Keratinocyte (primary cell): Measurements from ENCODE around the gene SLC16A4. TPM values are rescaled to one million over a fixed set of nuclear protein-coding genes. Genes with fewer than 3 reads are reported as not detected.

Experiments
- DNase-seq: peaks from one replicate; pipeline ENCODE4 v3.0.0-alpha.2; 2011; ENCODE audit warnings: low read depth, missing footprints, low spot score
- FAIRE-seq: peaks from 2 replicates; lab custom pipeline; 2011; peaks lifted over from hg19 to GRCh38; lab: Jason Lieb, UNC
- H2AFZ ChIP-seq: 2 replicates; pipeline ENCODE4 v1.6.0; 2012; ENCODE audit warnings: low read length, control low read depth, inconsistent platforms; ENCODE audit not compliant: control insufficient read depth
- H3K27ac ChIP-seq: 2 replicates; pipeline ENCODE4 v1.5.1; 2011; ENCODE audit warnings: low read length; ENCODE audit not compliant: control insufficient read depth, insufficient read depth
- H3K27me3 ChIP-seq: 3 replicates; pipeline ENCODE4 v1.6.0; 2011; ENCODE audit warnings: low read length; ENCODE audit not compliant: control insufficient read depth, insufficient read depth; ENCODE audit errors: extremely low read depth
- H3K36me3 ChIP-seq, 2 experiments: 2 replicates in 1 of 2; 3 replicates in 1 of 2; pipeline ENCODE4 v1.5.1; 2011; ENCODE audit warnings: low read length in 2 of 2, mild to moderate bottlenecking in 1 of 2; ENCODE audit not compliant: control insufficient read depth in 2 of 2, insufficient read depth in 2 of 2; ENCODE audit errors: extremely low read depth in 1 of 2
- H3K4me1 ChIP-seq: 3 replicates; pipeline ENCODE4 v1.5.1; 2011; ENCODE audit warnings: low read length; ENCODE audit not compliant: control insufficient read depth, insufficient read depth; ENCODE audit errors: extremely low read depth
- H3K4me2 ChIP-seq: 3 replicates; pipeline ENCODE4 v1.6.0; 2011; ENCODE audit warnings: low read depth, low read length; ENCODE audit not compliant: control insufficient read depth, insufficient read depth; ENCODE audit errors: extremely low read depth
- H3K4me3 ChIP-seq, 3 experiments: fragments of 200-600 bp in 1 of 3; sonication (generic) in 1 of 3; 2 replicates in 2 of 3; 3 replicates in 1 of 3; pipeline ENCODE4 v1.5.1; 2011 to 2016; ENCODE audit warnings: low read length in 3 of 3, mild to moderate bottlenecking in 3 of 3, control low read depth in 2 of 3, inconsistent platforms in 1 of 3, low read depth in 1 of 3, mixed read lengths in 1 of 3, mixed run types in 1 of 3, moderate library complexity in 1 of 3; ENCODE audit not compliant: control insufficient read depth in 2 of 3, insufficient read depth in 2 of 3; ENCODE audit errors: extremely low read depth in 1 of 3
- H3K79me2 ChIP-seq: 2 replicates; pipeline ENCODE4 v1.6.0; 2012; ENCODE audit warnings: low read length; ENCODE audit not compliant: control insufficient read depth, insufficient read depth
- H3K9ac ChIP-seq: 3 replicates; pipeline ENCODE4 v1.6.0; 2011; ENCODE audit warnings: low read length; ENCODE audit not compliant: control insufficient read depth, insufficient read depth; ENCODE audit errors: extremely low read depth
- H3K9me1 ChIP-seq: 3 replicates; pipeline ENCODE4 v1.6.0; 2011; ENCODE audit warnings: low read length; ENCODE audit not compliant: control insufficient read depth, insufficient read depth; ENCODE audit errors: extremely low read depth
- H3K9me3 ChIP-seq: 2 replicates; pipeline ENCODE4 v1.5.1; 2012; ENCODE audit warnings: low read depth, low read length; ENCODE audit not compliant: control insufficient read depth
- H4K20me1 ChIP-seq: 3 replicates; pipeline ENCODE4 v1.6.0; 2011; ENCODE audit warnings: low read length; ENCODE audit not compliant: control insufficient read depth, insufficient read depth; ENCODE audit errors: extremely low read depth
- EZH2 ChIP-seq: IDR thresholded peaks from one replicate; pipeline ENCODE4 v1.6.1; 2012; ENCODE audit warnings: inconsistent platforms, mild to moderate bottlenecking, low read length, moderate library complexity
- dilution Hi-C: fragments of 300-500 bp; cut with MboI; formaldehyde crosslinking; loops from one replicate; pipeline ENCODE4 v1.7.0; 2020; ENCODE audit warnings: low sequenced_read_pairs; ENCODE audit not compliant: extremely low pct_ligation_motif_present
- polyA plus RNA-seq, 5 experiments: library from polyadenylated mRNA; depleted of rRNA in 3 of 5; stranded (reverse) in 3 of 5; stranded (forward) in 1 of 5; unstranded in 1 of 5; fragments of >200 nt; gene quantifications; 1 replicate in 1 of 5; 2 replicates in 3 of 5; 3 replicates in 1 of 5; pipeline versions ENCODE4 v1.2.1 to v1.2.3, GENCODE V29; 2011 to 2012; ENCODE audit warnings: missing spikeins in 2 of 5, low read depth in 1 of 5, low replicate concordance in 1 of 5
- TF ChIP-seq, protein P1 (sequence below), 3 experiments: IDR thresholded peaks in 1 of 3; conservative IDR thresholded peaks in 1 of 3; optimal IDR thresholded peaks in 1 of 3; 2 replicates in 2 of 3; 3 replicates in 1 of 3; pipeline versions ENCODE3 to v1.5.1; 2011; ENCODE audit warnings: low read length in 3 of 3, mild to moderate bottlenecking in 3 of 3, moderate library complexity in 2 of 3, control low read depth in 1 of 3, inconsistent platforms in 1 of 3; ENCODE audit not compliant: insufficient read depth in 2 of 3; ENCODE audit errors: extremely low read depth in 1 of 3

The SLC16A4 gene
- polyA plus RNA-seq, 1 donor (not counting 4 experiments of a cell fraction or from before 2014, with no cell fraction given) = 0.92 TPM

DNA sequence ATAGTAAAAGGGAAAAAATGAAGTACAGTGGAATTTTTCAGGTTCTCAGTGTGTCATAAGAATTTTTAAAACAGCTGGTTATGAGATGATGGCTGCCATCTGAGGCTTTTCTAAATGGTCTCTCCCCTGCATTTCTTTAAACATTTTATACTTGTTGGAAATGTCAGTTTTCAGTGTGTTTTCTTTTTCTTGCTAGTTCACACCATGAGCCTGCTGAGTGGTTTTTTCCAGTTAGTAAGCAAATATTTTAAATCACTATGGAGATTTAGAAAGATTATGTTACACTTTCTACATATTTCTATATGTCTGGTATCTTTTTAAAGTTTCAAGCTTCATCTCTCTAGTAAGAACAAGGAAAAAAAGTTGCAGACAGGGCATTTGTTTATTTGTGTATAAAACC lies 42.1 kb downstream of the SLC16A4 start:
- peaks cover 85% of the 10 kb centered on the region for H3K79me2 ChIP-seq
- no peaks in the 10 kb centered on the region for H3K27me3 ChIP-seq
- H3K4me3 ChIP-seq = no peak overlapping the region
- no peak for DNase-seq
- H3K4me1 ChIP-seq = peaks cover 15% of the 10 kb centered on the region
- peaks cover 6 to 8% of the 10 kb centered on the region in 2 experiments for H3K36me3 ChIP-seq
- no peak overlapping the region for H2AFZ ChIP-seq
- no peak for FAIRE-seq
- H3K9me3 ChIP-seq = no peaks in the 10 kb centered on the region
- no peak for TF ChIP-seq EZH2
- TF ChIP-seq, protein P1, sequence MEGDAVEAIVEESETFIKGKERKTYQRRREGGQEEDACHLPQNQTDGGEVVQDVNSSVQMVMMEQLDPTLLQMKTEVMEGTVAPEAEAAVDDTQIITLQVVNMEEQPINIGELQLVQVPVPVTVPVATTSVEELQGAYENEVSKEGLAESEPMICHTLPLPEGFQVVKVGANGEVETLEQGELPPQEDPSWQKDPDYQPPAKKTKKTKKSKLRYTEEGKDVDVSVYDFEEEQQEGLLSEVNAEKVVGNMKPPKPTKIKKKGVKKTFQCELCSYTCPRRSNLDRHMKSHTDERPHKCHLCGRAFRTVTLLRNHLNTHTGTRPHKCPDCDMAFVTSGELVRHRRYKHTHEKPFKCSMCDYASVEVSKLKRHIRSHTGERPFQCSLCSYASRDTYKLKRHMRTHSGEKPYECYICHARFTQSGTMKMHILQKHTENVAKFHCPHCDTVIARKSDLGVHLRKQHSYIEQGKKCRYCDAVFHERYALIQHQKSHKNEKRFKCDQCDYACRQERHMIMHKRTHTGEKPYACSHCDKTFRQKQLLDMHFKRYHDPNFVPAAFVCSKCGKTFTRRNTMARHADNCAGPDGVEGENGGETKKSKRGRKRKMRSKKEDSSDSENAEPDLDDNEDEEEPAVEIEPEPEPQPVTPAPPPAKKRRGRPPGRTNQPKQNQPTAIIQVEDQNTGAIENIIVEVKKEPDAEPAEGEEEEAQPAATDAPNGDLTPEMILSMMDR (optimal IDR thresholded peaks at IDR 0.05 in 1 of 3, IDR thresholded peaks at IDR 0.05 in 1 of 3, conservative IDR thresholded peaks at IDR 0.05 in 1 of 3; ENCODE audit: extremely low read depth in 1 of 3, insufficient read depth in 2 of 3, low read length in 3 of 3) = no peak
- H4K20me1 ChIP-seq = peaks cover 3% of the 10 kb centered on the region
- H3K9me1 ChIP-seq = peaks cover 3% of the 10 kb centered on the region
- dilution Hi-C loops = no loop called here
- H3K9ac ChIP-seq = no peak overlapping the region
- no peak overlapping the region for H3K27ac ChIP-seq
- peak overlapping the region; percentile 23 for H3K4me2 ChIP-seq

DNA sequence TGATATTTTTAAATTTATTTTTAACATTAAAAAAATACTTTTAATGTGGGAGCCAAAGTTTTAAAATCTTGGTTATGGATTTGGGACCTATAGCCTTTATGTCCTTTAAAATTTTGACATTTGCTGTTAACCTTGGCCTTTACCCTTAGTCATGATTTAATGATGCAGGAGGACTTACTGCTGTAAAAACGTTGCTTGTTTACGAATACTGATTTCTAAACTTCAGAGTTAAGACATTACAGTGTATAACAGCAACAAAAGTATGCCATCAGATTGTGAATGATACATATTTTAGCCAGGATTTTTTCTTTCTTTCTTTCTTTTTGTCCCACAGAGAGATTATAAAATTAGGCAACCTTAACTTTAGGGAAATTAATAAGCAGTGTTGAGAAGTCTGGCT lies 42.8 kb downstream of the SLC16A4 start:
- no peak overlapping the region for H3K9ac ChIP-seq
- dilution Hi-C loops = no loop called here
- H3K27me3 ChIP-seq = no peaks in the 10 kb centered on the region
- no peak overlapping the region for H3K4me2 ChIP-seq
- TF ChIP-seq EZH2 = no peak
- TF ChIP-seq, protein P1 (optimal IDR thresholded peaks at IDR 0.05 in 1 of 3, IDR thresholded peaks at IDR 0.05 in 1 of 3, conservative IDR thresholded peaks at IDR 0.05 in 1 of 3; ENCODE audit: extremely low read depth in 1 of 3, insufficient read depth in 2 of 3, low read length in 3 of 3) = no peak
- peaks cover 5% of the 10 kb centered on the region for H4K20me1 ChIP-seq
- H3K36me3 ChIP-seq = peaks cover 6 to 8% of the 10 kb centered on the region in 2 experiments
- no peak for DNase-seq
- H3K4me3 ChIP-seq = no peak overlapping the region
- peaks cover 88% of the 10 kb centered on the region for H3K79me2 ChIP-seq
- no peak overlapping the region for H2AFZ ChIP-seq
- no peaks in the 10 kb centered on the region for H3K9me3 ChIP-seq
- H3K9me1 ChIP-seq = peaks cover 3% of the 10 kb centered on the region
- FAIRE-seq = peak; percentile 58
- peaks cover 22% of the 10 kb centered on the region for H3K4me1 ChIP-seq
- no peak overlapping the region for H3K27ac ChIP-seq
